NAMALWA (cell line): Measurements from ENCODE around the gene ADAMTS10.
"Not testable (repeated sequence)": the region's sequence is repeated elsewhere in the genome, so short reads cannot be mapped to it uniquely, and the experiment has no call there.

Experiments used
- DNase-seq: peaks from one replicate; pipeline ENCODE4 v3.0.0-alpha.2; 2015; ENCODE audit warnings: low spot score

The ADAMTS10 gene

GRCh38 chr19:8558325-8558724, 52.2 kb downstream of the ADAMTS10 start:
- DNase-seq = no peak

DNA sequence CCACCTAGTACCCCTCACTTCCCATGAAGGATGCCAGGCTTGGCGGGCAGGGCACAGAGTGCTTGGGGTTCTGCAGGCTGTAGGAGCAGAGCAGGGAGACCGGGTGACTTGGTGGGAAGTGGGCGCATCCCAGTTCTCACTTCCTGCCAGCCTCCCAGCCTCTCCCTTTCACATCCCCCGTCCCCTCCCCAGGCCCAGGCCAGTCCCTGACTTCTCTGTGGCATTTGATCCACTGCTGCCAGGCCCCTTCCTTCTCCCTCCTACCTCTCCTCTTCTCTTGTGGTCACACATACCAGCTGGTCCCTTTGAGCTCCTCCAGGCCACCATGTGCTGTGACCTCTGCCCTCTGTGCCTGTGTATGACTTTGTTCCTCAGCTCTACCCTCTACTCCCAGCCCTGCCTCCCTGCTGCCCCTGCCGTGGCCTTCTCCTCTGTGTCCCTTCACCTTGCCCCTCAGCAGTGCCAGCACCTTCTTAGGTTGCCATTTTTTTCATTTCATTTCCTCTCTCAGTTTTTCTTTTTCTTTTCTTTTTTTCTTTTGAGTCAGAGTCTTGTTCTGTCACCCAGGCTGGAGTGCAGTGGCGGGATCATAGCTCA, 52.8 kb downstream of the ADAMTS10 start:
- DNase-seq = no peak

DNA sequence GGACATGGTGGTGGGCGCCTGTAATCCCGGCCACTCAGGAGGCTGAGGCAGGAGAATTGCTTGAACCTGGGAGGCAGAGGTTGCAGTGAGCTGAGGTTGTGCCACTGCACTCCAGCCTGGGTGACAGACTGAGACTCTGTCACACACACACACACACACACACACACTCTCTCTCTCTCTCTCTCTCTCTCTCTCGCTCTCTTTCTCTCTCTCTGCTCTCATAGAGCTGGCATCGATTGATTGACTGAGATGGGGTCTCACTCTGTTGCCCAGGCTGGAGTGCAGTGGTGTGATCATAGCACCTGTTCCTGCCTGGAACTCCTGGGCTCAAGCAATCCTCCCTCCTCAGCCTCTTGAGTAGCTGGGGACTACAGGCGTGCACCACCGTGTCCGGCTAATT, 56.8 kb downstream of the ADAMTS10 start:
- not testable (repeated sequence) for DNase-seq

- DNase-seq = peak; percentile 65
Measured at GRCh38 chr19:8552810-8553209, 57.7 kb downstream of the ADAMTS10 start.

GRCh38 chr19:8550070-8550469, 60.4 kb downstream of the ADAMTS10 start:
- DNase-seq = no peak

DNA sequence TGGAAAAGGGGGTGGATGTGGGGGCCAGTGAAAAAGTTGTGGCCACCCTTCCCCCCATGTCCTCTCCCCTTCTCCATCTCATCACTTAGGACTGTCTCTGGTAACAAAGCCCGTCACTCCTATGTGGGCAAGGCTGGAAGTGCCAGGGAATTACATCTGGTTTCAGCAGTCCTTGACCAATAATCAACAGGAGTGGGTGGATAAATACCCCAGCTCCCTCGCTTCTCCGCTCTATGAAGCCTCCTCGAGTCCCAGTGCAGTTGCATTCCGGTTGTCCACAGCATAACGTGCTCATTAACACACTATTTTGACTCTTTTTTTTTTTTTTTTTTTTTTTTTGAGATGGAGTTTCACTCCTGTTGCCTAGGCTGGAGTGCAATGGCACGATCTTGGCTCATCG, 64.8 kb downstream of the ADAMTS10 start:
- no peak for DNase-seq

- DNase-seq = no peak
Measured at GRCh38 chr19:8544168-8544567, 66.3 kb downstream of the ADAMTS10 start.

DNA sequence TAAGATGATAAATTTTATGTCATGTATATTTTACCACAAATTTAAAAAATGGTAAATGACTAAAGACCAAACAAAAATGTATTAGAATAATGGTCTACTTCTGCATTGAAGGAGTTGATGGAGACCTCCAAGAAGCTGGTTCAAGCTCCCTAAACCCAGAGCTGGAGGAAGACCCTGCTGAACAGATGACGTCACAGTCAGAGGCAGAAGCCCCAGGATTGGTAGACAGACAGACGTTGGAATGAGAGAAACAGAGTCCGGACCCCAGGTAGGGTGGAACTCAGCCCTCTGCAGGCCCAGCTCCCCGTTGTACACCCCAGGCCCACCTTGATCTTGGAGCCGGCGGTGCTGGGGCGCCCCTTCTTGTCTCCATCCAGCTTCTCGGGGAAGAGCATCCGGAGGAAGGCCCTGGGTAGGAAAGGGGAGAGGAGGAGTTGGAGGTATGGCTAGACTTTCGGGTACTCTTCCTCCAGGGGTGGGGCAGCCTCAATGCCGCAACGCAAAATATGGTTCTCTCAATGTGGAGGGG, 70.8 kb downstream of the ADAMTS10 start:
- no peak for DNase-seq

DNA sequence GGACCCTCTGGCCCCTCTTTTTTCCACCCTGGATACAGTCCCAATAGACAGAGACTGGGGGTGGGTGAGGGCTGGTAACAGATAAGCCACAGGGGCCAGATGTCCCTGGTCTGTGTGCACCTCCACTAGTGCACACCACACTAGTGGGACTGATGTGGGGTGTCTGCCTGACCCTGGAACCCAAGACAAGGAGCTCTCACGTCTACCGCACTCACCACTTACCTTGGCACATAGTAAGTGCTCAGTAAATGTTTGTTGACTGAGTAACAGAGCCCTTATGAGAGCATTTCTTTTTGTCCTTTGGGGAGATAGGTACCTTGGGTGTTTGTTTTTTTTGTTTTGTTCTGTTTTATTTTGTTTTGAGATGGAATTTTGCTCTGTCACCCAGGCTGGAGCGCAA, 73.4 kb downstream of the ADAMTS10 start:
- no peak for DNase-seq

GRCh38 chr19:8536282-8536681, 74.2 kb downstream of the ADAMTS10 start:
- no peak for DNase-seq

DNA sequence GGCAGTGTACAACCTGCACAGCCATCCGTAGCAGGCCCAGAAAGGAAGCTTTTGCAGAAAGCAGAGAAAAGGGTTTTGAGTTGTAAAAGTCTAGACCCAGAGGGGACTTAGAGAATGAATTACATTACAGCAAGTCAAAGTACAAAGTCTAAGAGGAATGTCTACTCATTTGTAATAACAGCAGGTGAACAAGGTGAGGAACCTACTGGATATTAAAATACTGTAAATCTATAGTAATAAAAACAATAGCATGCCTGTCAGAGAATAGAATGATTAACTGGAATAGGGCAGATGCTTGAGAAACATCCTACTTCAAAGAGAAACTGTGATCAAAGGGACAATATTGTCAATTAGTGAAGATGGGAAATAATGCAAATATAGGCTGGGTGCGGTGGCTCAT, 78.3 kb downstream of the ADAMTS10 start:
- DNase-seq = no peak

DNA sequence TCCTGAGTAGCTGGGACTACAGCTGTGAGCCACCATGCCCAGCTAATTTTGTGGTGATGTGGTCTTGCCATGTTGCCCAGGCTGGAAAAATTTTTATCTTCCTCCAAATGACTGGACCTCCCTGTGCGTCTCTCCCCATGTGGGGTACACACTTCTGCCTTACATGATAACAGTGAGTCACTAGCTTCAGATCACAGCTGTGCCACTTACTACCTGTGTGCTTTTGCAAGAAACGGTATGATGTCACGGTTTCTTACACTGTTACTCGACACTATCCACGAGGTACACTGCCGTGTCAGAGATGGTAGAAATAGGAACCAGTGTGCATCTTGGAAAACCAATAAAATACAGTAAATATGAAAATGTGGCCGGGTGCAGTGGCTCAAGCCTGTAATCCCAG, 79.0 kb downstream of the ADAMTS10 start:
- no peak for DNase-seq
